ENCODE data around the gene ARHGEF17. TPM values are rescaled to one million over a fixed set of nuclear protein-coding genes. Genes with fewer than 3 reads are reported as not detected.

ARHGEF17 gene
- total and polyA plus RNA-seq, 10 donors = 5.1 to 48.5 (median 29.0) TPM

GRCh38 chr11:73325036-73325981 lies 17.2 kb downstream of the ARHGEF17 start:
- WGBS, 5 donors = 53 to 77% (median 72%) methylated on average over 12 to 13 of the region's 13 CpGs
- intact Hi-C loops (cut with DNase I; ENCODE audit: low total_unique reads) = no loop called here
- no peak for DNase-seq
- Histone ChIP-seq H3K27me3 (replicated peaks in 1 of 7) (no peaks in the 10 kb centered on the region), H3K4me1 (peaks cover 23 to 95% (median 60%) of the 10 kb centered on the region in 6 donors), H3K4me3 (no peak overlapping the region), H3K36me3 (no peaks in the 10 kb centered on the region), H3K9me3 (no peaks in the 10 kb centered on the region), H3K27ac (peak overlapping the region; percentile 42 to 83 (median 74))
- TF ChIP-seq CTCF (IDR thresholded peaks at IDR 0.05 in 8 of 11, conservative IDR thresholded peaks at IDR 0.05 in 3 of 11) (no peak), POLR2AphosphoS5 (IDR thresholded peaks at IDR 0.05) (peak; percentile 6 to 44 (median 22))

GRCh38 chr11:73326929-73327811 lies 19.1 kb downstream of the ARHGEF17 start:
- 49 to 65% (median 54%) methylated on average over 8 to 10 of the region's 10 CpGs for WGBS, 5 donors
- H3K36me3 ChIP-seq = no peaks in the 10 kb centered on the region
- intact Hi-C loops (cut with DNase I; ENCODE audit: low total_unique reads) = no loop called here
- no peaks in the 10 kb centered on the region for H3K27me3 ChIP-seq (replicated peaks in 1 of 7)
- peak overlapping the region; percentile 4 to 83 (median 44) for H3K27ac ChIP-seq
- no peaks in the 10 kb centered on the region for H3K9me3 ChIP-seq
- DNase-seq = no peak
- H3K4me1 ChIP-seq = peaks cover 16 to 93% (median 48%) of the 10 kb centered on the region in 6 donors
- no peak overlapping the region for H3K4me3 ChIP-seq
- TF ChIP-seq POLR2AphosphoS5 (IDR thresholded peaks at IDR 0.05) = no peak
- no peak for TF ChIP-seq CTCF (IDR thresholded peaks at IDR 0.05 in 8 of 11, conservative IDR thresholded peaks at IDR 0.05 in 3 of 11)
- TF ChIP-seq POLR2A (IDR thresholded peaks at IDR 0.05) = no peak

- no peaks in the 10 kb centered on the region for H3K36me3 ChIP-seq
- no peak for DNase-seq
- H3K4me1 ChIP-seq = peaks cover 9 to 92% (median 46%) of the 10 kb centered on the region in 6 donors
- no peaks in the 10 kb centered on the region for H3K27me3 ChIP-seq (replicated peaks in 1 of 7)
- TF ChIP-seq CTCF (IDR thresholded peaks at IDR 0.05 in 8 of 11, conservative IDR thresholded peaks at IDR 0.05 in 3 of 11) (no peak), POLR2AphosphoS5 (IDR thresholded peaks at IDR 0.05) (no peak), POLR2A (IDR thresholded peaks at IDR 0.05) (no peak)
- H3K27ac ChIP-seq = peak overlapping the region in 6 of 8 donors; percentile 34 to 83 (median 60)
- H3K9me3 ChIP-seq = no peaks in the 10 kb centered on the region
- intact Hi-C loops (cut with DNase I; ENCODE audit: low total_unique reads) = no loop called here
- WGBS, 5 donors = 64 to 79% (median 77%) methylated on average over 4 of the region's 4 CpGs
- no peak overlapping the region for H3K4me3 ChIP-seq
Measured at GRCh38 chr11:73327812-73328364, 19.8 kb downstream of the ARHGEF17 start.

All from spleen (tissue), 11 donors.